Esophagus squamous epithelium (tissue), 5 donors: ENCODE results near the gene SLC6A3. TPM values are rescaled to one million over a fixed set of nuclear protein-coding genes. Genes with fewer than 3 reads are reported as not detected.
"Not testable (repeated sequence)": the region's sequence is repeated elsewhere in the genome, so short reads cannot be mapped to it uniquely, and the experiment has no call there.

Experiments
- DNase-seq: peaks from one replicate; lab custom pipeline; 2025; lab: John Stamatoyannopoulos, UW
- H3K27ac ChIP-seq, 4 donors: fragments of 200-600 bp; sonication (generic); one replicate each; pipeline ENCODE4 v1.5.1; 2016 to 2019; ENCODE audit warnings: mild to moderate bottlenecking in 1 of 4
- H3K27me3 ChIP-seq, 4 donors: fragments of 200-600 bp; sonication (generic); 1 replicate in 3 of 4; 2 replicates in 1 of 4; pipeline versions ENCODE4 v1.5.1 to v1.6.0; 2017 to 2021; ENCODE audit warnings: antibody characterized with exemption in 1 of 4
- H3K36me3 ChIP-seq, 3 donors: fragments of 200-600 bp; sonication (generic); one replicate each; pipeline ENCODE4 v1.5.1; 2016 to 2019
- H3K4me1 ChIP-seq, 3 donors: fragments of 200-600 bp; sonication (generic); one replicate each; pipeline ENCODE4 v1.5.1; 2017 to 2019
- H3K4me3 ChIP-seq, 4 donors: fragments of 200-600 bp; sonication (generic); 1 replicate in 3 of 4; 2 replicates in 1 of 4; pipeline ENCODE4 v1.5.1; 2016 to 2019; ENCODE audit warnings: mild to moderate bottlenecking in 2 of 4, moderate library complexity in 1 of 4
- H3K9me3 ChIP-seq, 3 donors: fragments of 200-600 bp; sonication (generic); one replicate each; pipeline ENCODE4 v1.5.1; 2016 to 2019
- POLR2A ChIP-seq, 4 donors: fragments of 450-650 bp; IDR thresholded peaks; one replicate each; pipeline ENCODE4 v1.6.1; 2017; ENCODE audit warnings: antibody characterized with exemption in 4 of 4, mild to moderate bottlenecking in 4 of 4, moderate library complexity in 3 of 4
- WGBS, 2 donors: methylation state at CpG; one replicate each; pipeline ENCODE4 v1.1.5; 2018; 5-methylcytosine and 5-hydroxymethylcytosine counted together
- intact Hi-C: fragments of 100-400 bp; cut with DNase I; formaldehyde crosslinking; loops from one replicate; pipeline ENCODE4 v1.15.0; 2022
- total RNA-seq, 4 donors: library from RNA; depleted of rRNA; stranded (reverse); fragments of >200 nt; gene quantifications; one replicate each; pipeline ENCODE4 v1.1.0, GENCODE V29; 2016
- TF ChIP-seq, protein P1 (sequence below), 6 experiments: fragments of 450-650 bp in 4 of 6; fragments of 200-600 bp in 2 of 6; sonication (generic) in 2 of 6; IDR thresholded peaks; one replicate each; pipeline ENCODE4 v1.5.1; 2016 to 2019; ENCODE audit warnings: antibody characterized with exemption in 6 of 6, mild to moderate bottlenecking in 4 of 6, moderate library complexity in 4 of 6
- donor health status: DM: yes; HTN: yes; CAD: no.

The SLC6A3 gene
- total RNA-seq, 4 donors from 2014 or later: 0.19 TPM; not detected in 3

GRCh38 chr5:1460054-1460682 lies 14.9 kb upstream of the SLC6A3 start:
- TF ChIP-seq, protein P1, sequence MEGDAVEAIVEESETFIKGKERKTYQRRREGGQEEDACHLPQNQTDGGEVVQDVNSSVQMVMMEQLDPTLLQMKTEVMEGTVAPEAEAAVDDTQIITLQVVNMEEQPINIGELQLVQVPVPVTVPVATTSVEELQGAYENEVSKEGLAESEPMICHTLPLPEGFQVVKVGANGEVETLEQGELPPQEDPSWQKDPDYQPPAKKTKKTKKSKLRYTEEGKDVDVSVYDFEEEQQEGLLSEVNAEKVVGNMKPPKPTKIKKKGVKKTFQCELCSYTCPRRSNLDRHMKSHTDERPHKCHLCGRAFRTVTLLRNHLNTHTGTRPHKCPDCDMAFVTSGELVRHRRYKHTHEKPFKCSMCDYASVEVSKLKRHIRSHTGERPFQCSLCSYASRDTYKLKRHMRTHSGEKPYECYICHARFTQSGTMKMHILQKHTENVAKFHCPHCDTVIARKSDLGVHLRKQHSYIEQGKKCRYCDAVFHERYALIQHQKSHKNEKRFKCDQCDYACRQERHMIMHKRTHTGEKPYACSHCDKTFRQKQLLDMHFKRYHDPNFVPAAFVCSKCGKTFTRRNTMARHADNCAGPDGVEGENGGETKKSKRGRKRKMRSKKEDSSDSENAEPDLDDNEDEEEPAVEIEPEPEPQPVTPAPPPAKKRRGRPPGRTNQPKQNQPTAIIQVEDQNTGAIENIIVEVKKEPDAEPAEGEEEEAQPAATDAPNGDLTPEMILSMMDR (IDR thresholded peaks at IDR 0.05): no peak
- TF ChIP-seq POLR2A (IDR thresholded peaks at IDR 0.05): no peak
- H3K36me3 ChIP-seq: peaks cover 5 to 37% (median 11%) of the 10 kb centered on the region in 3 donors
- H3K9me3 ChIP-seq: peaks cover 0 to 24% (median 11%) of the 10 kb centered on the region in 3 donors
- DNase-seq: no peak
- no peaks in the 10 kb centered on the region for H3K4me1 ChIP-seq
- no peak overlapping the region for H3K27ac ChIP-seq
- WGBS, 2 donors: 78 to 87% methylated on average over 10 to 12 of the region's 16 CpGs
- intact Hi-C loops: no loop called here
- no peak overlapping the region for H3K4me3 ChIP-seq
- no peaks in the 10 kb centered on the region for H3K27me3 ChIP-seq

GRCh38 chr5:1459435-1459834 lies 14.2 kb upstream of the SLC6A3 start:
- 63 to 86% methylated on average over 2 of the region's 2 CpGs for WGBS, 2 donors
- intact Hi-C loops: not testable (repeated sequence)

DNA sequence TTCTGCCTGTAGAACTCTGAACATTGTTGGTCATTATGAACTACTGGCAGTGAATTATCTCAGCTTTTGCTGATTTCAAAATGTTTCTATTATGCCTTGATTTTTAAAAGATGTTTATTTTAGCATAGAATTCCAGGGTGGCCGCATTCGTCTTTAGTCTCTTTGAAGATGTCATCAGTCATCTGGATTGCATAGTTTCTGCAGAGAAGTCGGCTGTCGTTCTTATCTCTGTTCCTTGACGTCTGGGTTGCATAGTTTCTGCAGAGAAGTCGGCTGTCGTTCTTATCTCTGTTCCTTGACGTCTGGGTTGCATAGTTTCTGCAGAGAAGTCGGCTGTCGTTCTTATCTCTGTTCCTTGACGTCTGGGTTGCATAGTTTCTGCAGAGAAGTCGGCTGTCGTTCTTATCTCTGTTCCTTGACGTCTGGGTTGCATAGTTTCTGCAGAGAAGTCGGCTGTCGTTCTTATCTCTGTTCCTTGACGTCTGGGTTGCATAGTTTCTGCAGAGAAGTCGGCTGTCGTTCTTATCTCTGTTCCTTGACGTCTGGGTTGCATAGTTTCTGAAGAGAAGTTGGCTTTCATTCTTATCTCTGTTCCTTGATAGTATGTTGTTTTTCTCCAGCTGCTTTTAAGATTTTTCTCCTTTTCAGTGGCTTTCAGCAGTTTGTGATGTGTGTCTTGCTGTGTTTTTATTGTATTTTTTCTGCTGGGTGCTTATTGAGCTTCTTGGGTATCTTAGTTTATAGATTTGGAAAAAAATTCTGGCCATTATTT lies 11.1 kb upstream of the SLC6A3 start:
- WGBS, 2 donors: 80 to 89% methylated on average over 6 to 11 of the region's 20 CpGs
- intact Hi-C loops, H3K36me3 ChIP-seq, DNase-seq, H3K4me3 ChIP-seq, H3K27ac ChIP-seq, H3K4me1 ChIP-seq, H3K27me3 ChIP-seq: not testable (repeated sequence)
- H3K9me3 ChIP-seq: peaks cover 0 to 38% (median 21%) of the 10 kb centered on the region in 3 donors

More at GRCh38 chr5:1459435-1459834, 14.2 kb upstream of the SLC6A3 start:
- H3K4me3 ChIP-seq, H3K27ac ChIP-seq, DNase-seq, H3K4me1 ChIP-seq, H3K27me3 ChIP-seq: not testable (repeated sequence)
- H3K36me3 ChIP-seq: peaks cover 5 to 37% (median 11%) of the 10 kb centered on the region in 3 donors
- peaks cover 0 to 26% (median 12%) of the 10 kb centered on the region in 3 donors for H3K9me3 ChIP-seq

- Histone ChIP-seq H3K27me3 (peaks cover 0 to 21% (median 0%) of the 10 kb centered on the region in 4 donors), H3K4me3 (no peak overlapping the region), H3K27ac (no peak overlapping the region), H3K36me3 (no peaks in the 10 kb centered on the region), H3K9me3 (peaks cover 0 to 38% (median 21%) of the 10 kb centered on the region in 3 donors), H3K4me1 (no peaks in the 10 kb centered on the region)
- intact Hi-C loops: no loop called here
- no peak for TF ChIP-seq POLR2A (IDR thresholded peaks at IDR 0.05)
- TF ChIP-seq, protein P1 (IDR thresholded peaks at IDR 0.05): no peak
- 71 to 73% methylated on average over 2 of the region's 2 CpGs for WGBS, 2 donors
- no peak for DNase-seq
Observed at GRCh38 chr5:1453613-1454012, 8.4 kb upstream of the SLC6A3 start.

- intact Hi-C loops: no loop called here
- DNase-seq: no peak
- peaks cover 0 to 9% (median 7%) of the 10 kb centered on the region in 3 donors for H3K9me3 ChIP-seq
- 86 to 87% methylated on average over 9 of the region's 12 CpGs for WGBS, 2 donors
- peaks cover 15 to 61% (median 19%) of the 10 kb centered on the region in 4 donors for H3K27me3 ChIP-seq
- no peaks in the 10 kb centered on the region for H3K36me3 ChIP-seq
- H3K27ac ChIP-seq: no peak overlapping the region
- peaks cover 10 to 24% (median 13%) of the 10 kb centered on the region in 3 donors for H3K4me1 ChIP-seq
- H3K4me3 ChIP-seq: no peak overlapping the region
- TF ChIP-seq POLR2A (IDR thresholded peaks at IDR 0.05): no peak
- TF ChIP-seq, protein P1 (IDR thresholded peaks at IDR 0.05): no peak
Observed at GRCh38 chr5:1449081-1449630, 3.9 kb upstream of the SLC6A3 start.
